ENCODE results near the gene SLC9B2. TPM values are rescaled to one million over a fixed set of nuclear protein-coding genes. Genes with fewer than 3 reads are reported as not detected.

Gene SLC9B2
- total and polyA plus RNA-seq, 10 of the 15 experiments (the other 5 are each of a cell fraction or from before 2014, with no cell fraction given) = 8.9 to 32.5 (median 25.3) TPM

DNA sequence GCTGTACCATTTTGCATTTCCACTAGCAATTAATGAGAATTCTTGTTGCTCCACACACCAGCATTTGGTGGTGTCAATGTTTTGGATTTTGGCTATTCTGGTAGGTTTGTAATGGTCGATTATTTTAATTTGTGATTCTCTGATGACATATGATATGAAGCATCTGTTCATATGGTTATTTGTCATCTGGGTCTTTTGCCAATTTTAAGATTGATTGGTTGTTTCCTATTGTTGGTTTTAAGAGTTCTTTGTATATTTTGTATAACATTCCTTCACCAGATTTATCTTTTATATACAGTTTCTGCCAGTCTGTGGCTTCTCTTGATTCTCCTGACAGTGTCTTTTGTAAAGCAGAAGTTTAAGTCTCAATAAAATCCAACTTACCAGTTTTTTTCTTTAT lies 41.6 kb upstream of the SLC9B2 start (continued):
- TF ChIP-seq, protein P1, sequence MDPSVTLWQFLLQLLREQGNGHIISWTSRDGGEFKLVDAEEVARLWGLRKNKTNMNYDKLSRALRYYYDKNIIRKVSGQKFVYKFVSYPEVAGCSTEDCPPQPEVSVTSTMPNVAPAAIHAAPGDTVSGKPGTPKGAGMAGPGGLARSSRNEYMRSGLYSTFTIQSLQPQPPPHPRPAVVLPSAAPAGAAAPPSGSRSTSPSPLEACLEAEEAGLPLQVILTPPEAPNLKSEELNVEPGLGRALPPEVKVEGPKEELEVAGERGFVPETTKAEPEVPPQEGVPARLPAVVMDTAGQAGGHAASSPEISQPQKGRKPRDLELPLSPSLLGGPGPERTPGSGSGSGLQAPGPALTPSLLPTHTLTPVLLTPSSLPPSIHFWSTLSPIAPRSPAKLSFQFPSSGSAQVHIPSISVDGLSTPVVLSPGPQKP (IDR thresholded peaks at IDR 0.05; ENCODE audit: low read depth, low read length) = no peak

DNA sequence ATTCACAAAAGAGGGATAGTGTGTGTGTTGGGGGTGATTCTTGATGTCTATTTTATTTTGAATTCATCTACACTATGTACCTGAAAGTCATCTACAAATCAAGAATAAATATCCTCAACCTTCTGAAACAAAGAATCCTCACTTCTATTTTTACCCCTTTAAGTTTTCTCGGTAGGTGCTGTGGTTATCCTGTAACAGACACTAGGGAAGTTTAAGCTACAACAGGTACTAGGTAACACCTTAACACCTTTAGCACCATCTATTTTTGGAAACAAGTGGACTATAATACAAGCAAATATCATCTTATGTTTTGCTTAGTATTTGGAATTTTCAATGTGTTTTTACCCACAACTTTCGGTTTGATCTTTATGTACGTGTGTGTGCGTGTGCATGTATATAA lies 35.0 kb upstream of the SLC9B2 start:
- WGBS (ENCODE audit: insufficient coverage, insufficient replicate concordance, low lambda C conversion rate, missing lambda C conversion rate) = 47% methylated on average over 4 of the region's 4 CpGs
- Histone ChIP-seq H2AFZ (ENCODE audit: control insufficient read depth, low read depth, low read length) (no peak overlapping the region), H3K9me3 (replicated peaks; ENCODE audit: control insufficient read depth, insufficient read depth, low read length) (no peaks in the 10 kb centered on the region), H4K20me1 (ENCODE audit: control insufficient read depth, insufficient read depth) (no peaks in the 10 kb centered on the region), H3K27me3 (replicated peaks in 1 of 2; ENCODE audit: control insufficient read depth in 2 of 2, insufficient read depth in 2 of 2, low read length in 1 of 2) (no peaks in the 10 kb centered on the region), H3K36me3 (ENCODE audit: control insufficient read depth in 2 of 2, insufficient read depth in 2 of 2, low read length in 1 of 2) (peaks cover 1 to 16% of the 10 kb centered on the region in 2 experiments; a peak in 2 of 4 replicates), H3K4me3 (no peak overlapping the region), H3K79me2 (ENCODE audit: control insufficient read depth, insufficient read depth, low read length) (no peaks in the 10 kb centered on the region), H3K4me2 (ENCODE audit: control insufficient read depth, insufficient read depth) (no peak overlapping the region), H3K27ac (ENCODE audit: control insufficient read depth, insufficient read depth) (no peak overlapping the region), H3K4me1 (ENCODE audit: control insufficient read depth, insufficient read depth, low read length) (no peaks in the 10 kb centered on the region), H3K9ac (ENCODE audit: control insufficient read depth, insufficient read depth, low read length) (no peak overlapping the region)
- ChIA-PET RAD21 (ENCODE audit: unreplicated experiment) (no interaction called here), POLR2A (no interaction called here), CTCF (interaction anchor here (0.6 to 1.8 kb wide), 2 partner anchors 10 to 12 kb away, joined by 4 to 5 read pairs; partner anchors contain the start of gene BDH2), SMC1A (ENCODE audit: uncharacterized antibody, unreplicated experiment) (interaction anchor here (0.8 to 1.7 kb wide), 2 partner anchors 12 to 491 kb away, joined by 3 to 7 read pairs; partner anchors contain the start of gene BDH2)
- no peak for DNase-seq (ENCODE audit: low read depth, low spot score)
- in situ Hi-C loops (cut with MboI) = no loop called here
- TF ChIP-seq CREM (IDR thresholded peaks at IDR 0.05; ENCODE audit: low read depth) (no peak), MEF2B (IDR thresholded peaks at IDR 0.05; ENCODE audit: partially characterized antibody, poor library complexity, severe bottlenecking) (no peak), RFX5 (IDR thresholded peaks at IDR 0.05; ENCODE audit: low read depth, low read length) (no peak), BMI1 (IDR thresholded peaks at IDR 0.05; ENCODE audit: borderline replicate concordance) (no peak), ZNF622 (IDR thresholded peaks at IDR 0.05) (no peak), CHD2 (IDR thresholded peaks at IDR 0.05; ENCODE audit: borderline replicate concordance, low read depth, low read length) (no peak), LARP7 (IDR thresholded peaks at IDR 0.05) (no peak), MYC (IDR thresholded peaks at IDR 0.05; ENCODE audit: insufficient read depth, insufficient read length, insufficient replicate concordance, low read length, severe bottlenecking) (no peak), SIN3A (IDR thresholded peaks at IDR 0.05; ENCODE audit: low read depth, low read length) (no peak), JUND (IDR thresholded peaks at IDR 0.05; ENCODE audit: low read depth, low read length) (no peak)
- TF ChIP-seq, protein P2, sequence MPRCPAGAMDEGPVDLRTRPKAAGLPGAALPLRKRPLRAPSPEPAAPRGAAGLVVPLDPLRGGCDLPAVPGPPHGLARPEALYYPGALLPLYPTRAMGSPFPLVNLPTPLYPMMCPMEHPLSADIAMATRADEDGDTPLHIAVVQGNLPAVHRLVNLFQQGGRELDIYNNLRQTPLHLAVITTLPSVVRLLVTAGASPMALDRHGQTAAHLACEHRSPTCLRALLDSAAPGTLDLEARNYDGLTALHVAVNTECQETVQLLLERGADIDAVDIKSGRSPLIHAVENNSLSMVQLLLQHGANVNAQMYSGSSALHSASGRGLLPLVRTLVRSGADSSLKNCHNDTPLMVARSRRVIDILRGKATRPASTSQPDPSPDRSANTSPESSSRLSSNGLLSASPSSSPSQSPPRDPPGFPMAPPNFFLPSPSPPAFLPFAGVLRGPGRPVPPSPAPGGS (IDR thresholded peaks at IDR 0.05; ENCODE audit: borderline replicate concordance, insufficient read depth, low read depth, low read length, poor library complexity, severe bottlenecking) = no peak
- TF ChIP-seq, protein P3, sequence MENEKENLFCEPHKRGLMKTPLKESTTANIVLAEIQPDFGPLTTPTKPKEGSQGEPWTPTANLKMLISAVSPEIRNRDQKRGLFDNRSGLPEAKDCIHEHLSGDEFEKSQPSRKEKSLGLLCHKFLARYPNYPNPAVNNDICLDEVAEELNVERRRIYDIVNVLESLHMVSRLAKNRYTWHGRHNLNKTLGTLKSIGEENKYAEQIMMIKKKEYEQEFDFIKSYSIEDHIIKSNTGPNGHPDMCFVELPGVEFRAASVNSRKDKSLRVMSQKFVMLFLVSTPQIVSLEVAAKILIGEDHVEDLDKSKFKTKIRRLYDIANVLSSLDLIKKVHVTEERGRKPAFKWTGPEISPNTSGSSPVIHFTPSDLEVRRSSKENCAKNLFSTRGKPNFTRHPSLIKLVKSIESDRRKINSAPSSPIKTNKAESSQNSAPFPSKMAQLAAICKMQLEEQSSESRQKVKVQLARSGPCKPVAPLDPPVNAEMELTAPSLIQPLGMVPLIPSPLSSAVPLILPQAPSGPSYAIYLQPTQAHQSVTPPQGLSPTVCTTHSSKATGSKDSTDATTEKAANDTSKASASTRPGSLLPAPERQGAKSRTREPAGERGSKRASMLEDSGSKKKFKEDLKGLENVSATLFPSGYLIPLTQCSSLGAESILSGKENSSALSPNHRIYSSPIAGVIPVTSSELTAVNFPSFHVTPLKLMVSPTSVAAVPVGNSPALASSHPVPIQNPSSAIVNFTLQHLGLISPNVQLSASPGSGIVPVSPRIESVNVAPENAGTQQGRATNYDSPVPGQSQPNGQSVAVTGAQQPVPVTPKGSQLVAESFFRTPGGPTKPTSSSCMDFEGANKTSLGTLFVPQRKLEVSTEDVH (IDR thresholded peaks at IDR 0.05; ENCODE audit: low read depth, partially characterized antibody) = no peak
- TF ChIP-seq, protein P4, sequence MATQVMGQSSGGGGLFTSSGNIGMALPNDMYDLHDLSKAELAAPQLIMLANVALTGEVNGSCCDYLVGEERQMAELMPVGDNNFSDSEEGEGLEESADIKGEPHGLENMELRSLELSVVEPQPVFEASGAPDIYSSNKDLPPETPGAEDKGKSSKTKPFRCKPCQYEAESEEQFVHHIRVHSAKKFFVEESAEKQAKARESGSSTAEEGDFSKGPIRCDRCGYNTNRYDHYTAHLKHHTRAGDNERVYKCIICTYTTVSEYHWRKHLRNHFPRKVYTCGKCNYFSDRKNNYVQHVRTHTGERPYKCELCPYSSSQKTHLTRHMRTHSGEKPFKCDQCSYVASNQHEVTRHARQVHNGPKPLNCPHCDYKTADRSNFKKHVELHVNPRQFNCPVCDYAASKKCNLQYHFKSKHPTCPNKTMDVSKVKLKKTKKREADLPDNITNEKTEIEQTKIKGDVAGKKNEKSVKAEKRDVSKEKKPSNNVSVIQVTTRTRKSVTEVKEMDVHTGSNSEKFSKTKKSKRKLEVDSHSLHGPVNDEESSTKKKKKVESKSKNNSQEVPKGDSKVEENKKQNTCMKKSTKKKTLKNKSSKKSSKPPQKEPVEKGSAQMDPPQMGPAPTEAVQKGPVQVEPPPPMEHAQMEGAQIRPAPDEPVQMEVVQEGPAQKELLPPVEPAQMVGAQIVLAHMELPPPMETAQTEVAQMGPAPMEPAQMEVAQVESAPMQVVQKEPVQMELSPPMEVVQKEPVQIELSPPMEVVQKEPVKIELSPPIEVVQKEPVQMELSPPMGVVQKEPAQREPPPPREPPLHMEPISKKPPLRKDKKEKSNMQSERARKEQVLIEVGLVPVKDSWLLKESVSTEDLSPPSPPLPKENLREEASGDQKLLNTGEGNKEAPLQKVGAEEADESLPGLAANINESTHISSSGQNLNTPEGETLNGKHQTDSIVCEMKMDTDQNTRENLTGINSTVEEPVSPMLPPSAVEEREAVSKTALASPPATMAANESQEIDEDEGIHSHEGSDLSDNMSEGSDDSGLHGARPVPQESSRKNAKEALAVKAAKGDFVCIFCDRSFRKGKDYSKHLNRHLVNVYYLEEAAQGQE (IDR thresholded peaks at IDR 0.05; ENCODE audit: low read depth, low read length) = no peak
- no TSS peak for BruUV-seq (replicated peaks)
- no peak for FAIRE-seq
- intact Hi-C loops (cut with micrococcal nuclease; ENCODE audit: unreplicated experiment) = no loop called here
- no peak for ATAC-seq
